ENCODE measurements around the gene SLC26A9. TPM values are rescaled to one million over a fixed set of nuclear protein-coding genes. Genes with fewer than 3 reads are reported as not detected.

The SLC26A9 gene
- total RNA-seq, 2 donors from 2014 or later: not detected

- Histone ChIP-seq H3K4me3 (no peak overlapping the region), H3K4me1 (no peaks in the 10 kb centered on the region), H3K36me3 (no peaks in the 10 kb centered on the region), H3K9me3 (no peaks in the 10 kb centered on the region), H3K27me3 (peaks cover 3% of the 10 kb centered on the region), H3K9ac (ENCODE audit: low read depth in 2 of 2, low read length in 2 of 2) (no peak overlapping the region), H3K27ac (no peak overlapping the region)
- DNase-seq: no peak
- intact Hi-C loops (cut with DNase I): no loop called here
- no peak for TF ChIP-seq CTCF (IDR thresholded peaks at IDR 0.05)
Observed at GRCh38 chr1:205961991-205962820, 18.9 kb upstream of the SLC26A9 start.

- Histone ChIP-seq H3K27me3 (peaks cover 3% of the 10 kb centered on the region), H3K9me3 (no peaks in the 10 kb centered on the region), H3K36me3 (no peaks in the 10 kb centered on the region), H3K9ac (ENCODE audit: low read depth in 2 of 2, low read length in 2 of 2) (no peak overlapping the region), H3K4me1 (no peaks in the 10 kb centered on the region), H3K4me3 (no peak overlapping the region), H3K27ac (no peak overlapping the region)
- DNase-seq: no peak
- no peak for TF ChIP-seq CTCF (IDR thresholded peaks at IDR 0.05)
- intact Hi-C loops (cut with DNase I): no loop called here
Observed at GRCh38 chr1:205961405-205961804, 18.1 kb upstream of the SLC26A9 start.

- no peak for TF ChIP-seq CTCF (IDR thresholded peaks at IDR 0.05)
- Histone ChIP-seq H3K9ac (ENCODE audit: low read depth in 2 of 2, low read length in 2 of 2) (no peak overlapping the region), H3K36me3 (no peaks in the 10 kb centered on the region), H3K27me3 (peaks cover 3% of the 10 kb centered on the region), H3K9me3 (no peaks in the 10 kb centered on the region), H3K4me3 (no peak overlapping the region), H3K27ac (no peak overlapping the region), H3K4me1 (no peaks in the 10 kb centered on the region)
- intact Hi-C loops (cut with DNase I): no loop called here
- DNase-seq: no peak
Observed at GRCh38 chr1:205959789-205960188, 16.5 kb upstream of the SLC26A9 start.

- intact Hi-C loops (cut with DNase I): no loop called here
- H3K27ac ChIP-seq: no peak overlapping the region
Observed at GRCh38 chr1:205955499-205955898, 12.2 kb upstream of the SLC26A9 start.

GRCh38 chr1:205954819-205955404, 11.7 kb upstream of the SLC26A9 start:
- H3K27ac ChIP-seq: no peak overlapping the region
- peaks cover 3% of the 10 kb centered on the region for H3K27me3 ChIP-seq

More at GRCh38 chr1:205955499-205955898, 12.2 kb upstream of the SLC26A9 start:
- H3K36me3 ChIP-seq: no peaks in the 10 kb centered on the region
- H3K9ac ChIP-seq (ENCODE audit: low read depth in 2 of 2, low read length in 2 of 2): no peak overlapping the region
- DNase-seq: no peak
- no peak overlapping the region for H3K4me3 ChIP-seq
- no peaks in the 10 kb centered on the region for H3K9me3 ChIP-seq
- H3K27me3 ChIP-seq: peaks cover 3% of the 10 kb centered on the region
- no peaks in the 10 kb centered on the region for H3K4me1 ChIP-seq
- TF ChIP-seq CTCF (IDR thresholded peaks at IDR 0.05): no peak

More at GRCh38 chr1:205954819-205955404, 11.7 kb upstream of the SLC26A9 start:
- Histone ChIP-seq H3K9me3 (no peaks in the 10 kb centered on the region), H3K4me1 (no peaks in the 10 kb centered on the region), H3K36me3 (no peaks in the 10 kb centered on the region), H3K9ac (ENCODE audit: low read depth in 2 of 2, low read length in 2 of 2) (no peak overlapping the region), H3K4me3 (no peak overlapping the region)
- no peak for DNase-seq
- intact Hi-C loops (cut with DNase I): no loop called here
- no peak for TF ChIP-seq CTCF (IDR thresholded peaks at IDR 0.05)

Data from colonic mucosa (tissue), 4 donors.